HCT116 (cell line): ENCODE measurements around the gene TEDDM1. TPM values are rescaled to one million over a fixed set of nuclear protein-coding genes. Genes with fewer than 3 reads are reported as not detected.

Source experiments
- ATAC-seq: fragments of 200-7000 bp; cut with Tn5 transposase; 2 replicates; pipeline ENCODE4 v1.9.1; 2020; ENCODE audit warnings: mild to moderate bottlenecking, moderate library complexity
- BruUV-seq: library from RNA; stranded (reverse); fragments of 400-500 nt; replicated peaks from 2 replicates; lab custom pipeline; 2021; lab: Mats Ljungman, UMichigan
- CTCF ChIA-PET: fragments of 300-600 bp; sonication (Branson Sonifier 250); formaldehyde crosslinking; loops from one replicate; lab custom pipeline; 2021; ENCODE audit warnings: antibody characterized with exemption; lab: Charles Lee
- POLR2A ChIA-PET: fragments of 300-600, 350-600 bp; sonication (Branson Sonifier 250); formaldehyde crosslinking; loops from one replicate; lab custom pipeline; 2021; ENCODE audit warnings: antibody characterized with exemption; lab: Charles Lee
- RAD21 ChIA-PET, 2 experiments: fragments of 300-600 bp; sonication (Branson Sonifier 250); formaldehyde crosslinking; loops; one replicate each; lab custom pipeline; 2023; ENCODE audit warnings: low total read pairs in 2 of 2; ENCODE audit not compliant: uncharacterized antibody in 2 of 2, unreplicated experiment in 2 of 2, low non-redundant PET in 1 of 2; lab: Charles Lee
- DNase-seq: peaks from one replicate; pipeline ENCODE4 v3.0.0-alpha.2; 2010; ENCODE audit warnings: low read depth, low spot score
- H2AFZ ChIP-seq: fragments of 200-600 bp; shearing (Covaris generic), sonication (generic); 2 replicates; pipeline ENCODE4 v1.6.1; 2017; ENCODE audit warnings: low read depth, mixed run types, mixed read lengths, antibody characterized with exemption, low read length; ENCODE audit not compliant: poor library complexity, severe bottlenecking
- H3K27ac ChIP-seq: 2 replicates; pipeline ENCODE4 v1.5.1; 2012; ENCODE audit warnings: low read depth, low read length
- H3K27me3 ChIP-seq: fragments of 200-600 bp; sonication (generic); 2 replicates; pipeline ENCODE4 v1.6.1; 2016; ENCODE audit warnings: mixed run types, low read length, mixed read lengths; ENCODE audit not compliant: insufficient read depth
- H3K36me3 ChIP-seq, 2 experiments: fragments of 200-500 bp in 1 of 2; fragments of 200-600 bp in 1 of 2; sonication (Bioruptor generic) in 1 of 2; sonication (generic) in 1 of 2; 2 replicates each; pipeline versions ENCODE4 v1.5.1 to v1.6.1; 2014 to 2016; ENCODE audit warnings: low read length in 2 of 2, inconsistent platforms in 1 of 2, mixed read lengths in 1 of 2, mixed run types in 1 of 2; ENCODE audit not compliant: insufficient read depth in 2 of 2, control insufficient read depth in 1 of 2
- H3K4me1 ChIP-seq, 2 experiments: fragments of 200-600 bp in 1 of 2; sonication (generic) in 1 of 2; 2 replicates each; pipeline versions ENCODE4 v1.5.1 to v1.6.1; 2012 to 2017; ENCODE audit warnings: low read length in 2 of 2, inconsistent platforms in 1 of 2, mild to moderate bottlenecking in 1 of 2, mixed read lengths in 1 of 2, mixed run types in 1 of 2, moderate library complexity in 1 of 2; ENCODE audit not compliant: insufficient read depth in 2 of 2, control insufficient read depth in 1 of 2
- H3K4me2 ChIP-seq: fragments of 200-600 bp; sonication (generic); 2 replicates; pipeline ENCODE4 v1.6.1; 2017; ENCODE audit warnings: mixed run types, low read length, mixed read lengths
- H3K4me3 ChIP-seq, 2 experiments: fragments of 200-600 bp in 1 of 2; sonication (generic) in 1 of 2; replicated peaks in 1 of 2; 2 replicates each; pipeline ENCODE4 v1.5.1; 2011 to 2016; ENCODE audit warnings: low read length in 2 of 2, control low read depth in 1 of 2, low read depth in 1 of 2, mild to moderate bottlenecking in 1 of 2, mixed read lengths in 1 of 2, mixed run types in 1 of 2
- H3K79me2 ChIP-seq: fragments of 200-600 bp; sonication (generic); 2 replicates; pipeline ENCODE4 v1.6.1; 2017; ENCODE audit warnings: mild to moderate bottlenecking, mixed run types, low read length, moderate library complexity, mixed read lengths; ENCODE audit not compliant: insufficient read depth
- H3K9ac ChIP-seq: fragments of 200-600 bp; sonication (generic); 2 replicates; pipeline ENCODE4 v1.6.1; 2016; ENCODE audit warnings: low read length, mixed read lengths
- H3K9me2 ChIP-seq: fragments of 200-600 bp; sonication (generic), shearing (Covaris generic); 2 replicates; pipeline ENCODE4 v1.6.1; 2017; ENCODE audit warnings: mixed run types, mild to moderate bottlenecking, moderate library complexity; ENCODE audit not compliant: insufficient read depth
- H3K9me3 ChIP-seq, 2 experiments: fragments of 200-500 bp in 1 of 2; fragments of 200-600 bp in 1 of 2; sonication (Bioruptor generic) in 1 of 2; sonication (generic) in 1 of 2; 2 replicates each; pipeline ENCODE4 v1.6.1; 2014 to 2017; ENCODE audit warnings: low read length in 2 of 2, mixed read lengths in 2 of 2, inconsistent platforms in 1 of 2, low read depth in 1 of 2, mild to moderate bottlenecking in 1 of 2, mixed run types in 1 of 2, moderate library complexity in 1 of 2; ENCODE audit not compliant: control insufficient read depth in 1 of 2, insufficient read depth in 1 of 2
- H4K20me1 ChIP-seq: fragments of 200-600 bp; sonication (generic), shearing (Covaris generic); 2 replicates; pipeline ENCODE4 v1.6.1; 2017; ENCODE audit warnings: mixed run types, mild to moderate bottlenecking, moderate library complexity; ENCODE audit not compliant: insufficient read depth
- ATF3 ChIP-seq: IDR thresholded peaks from 2 replicates; pipeline ENCODE4 v1.6.1; 2012
- CEBPB ChIP-seq: IDR thresholded peaks from 2 replicates; pipeline ENCODE4 v1.6.1; 2012; ENCODE audit warnings: low read depth
- EGR1 ChIP-seq: IDR thresholded peaks from 2 replicates; pipeline ENCODE4 v1.6.1; 2012; ENCODE audit warnings: low read depth
- FOSL1 ChIP-seq: IDR thresholded peaks from 2 replicates; pipeline ENCODE4 v1.6.1; 2012; ENCODE audit warnings: low read depth
- REST ChIP-seq: IDR thresholded peaks from 2 replicates; pipeline ENCODE4 v1.6.1; 2012; ENCODE audit warnings: low read depth
- SIN3A ChIP-seq: IDR thresholded peaks from 2 replicates; pipeline ENCODE4 v1.6.1; 2012; ENCODE audit warnings: low read depth
- SRF ChIP-seq: IDR thresholded peaks from 2 replicates; pipeline ENCODE4 v1.6.1; 2012; ENCODE audit warnings: low read depth
- ZFX ChIP-seq: fragments of 450-650 bp; IDR thresholded peaks from 2 replicates; pipeline ENCODE4 v1.6.1; 2017
- intact Hi-C: fragments of 100-400 bp; cut with micrococcal nuclease; formaldehyde crosslinking; loops from 2 replicates; pipeline ENCODE4 v1.10.0; 2022
- total RNA-seq: library from RNA; stranded (reverse); gene quantifications from one replicate; pipeline ENCODE4 v1.2.1, GENCODE V29; 2021; ENCODE audit not compliant: unreplicated experiment
- TF ChIP-seq, protein P1 (sequence below): IDR thresholded peaks from 2 replicates; pipeline ENCODE4 v1.6.1; 2011; ENCODE audit warnings: mild to moderate bottlenecking, low read length, moderate library complexity; ENCODE audit not compliant: insufficient replicate concordance; ENCODE audit errors: extremely low read depth

The TEDDM1 gene
- total RNA-seq, 1 experiment from 2014 or later: not detected

GRCh38 chr1:182368903-182369302 lies 31.6 kb downstream of the TEDDM1 start:
- H3K79me2 ChIP-seq: no peaks in the 10 kb centered on the region
- TF ChIP-seq REST: no peak
- TF ChIP-seq EGR1: no peak
- no peak for TF ChIP-seq FOSL1
- TF ChIP-seq SRF: no peak
- no peak for TF ChIP-seq ZFX
- no peak for TF ChIP-seq ATF3
- TF ChIP-seq, protein P1, sequence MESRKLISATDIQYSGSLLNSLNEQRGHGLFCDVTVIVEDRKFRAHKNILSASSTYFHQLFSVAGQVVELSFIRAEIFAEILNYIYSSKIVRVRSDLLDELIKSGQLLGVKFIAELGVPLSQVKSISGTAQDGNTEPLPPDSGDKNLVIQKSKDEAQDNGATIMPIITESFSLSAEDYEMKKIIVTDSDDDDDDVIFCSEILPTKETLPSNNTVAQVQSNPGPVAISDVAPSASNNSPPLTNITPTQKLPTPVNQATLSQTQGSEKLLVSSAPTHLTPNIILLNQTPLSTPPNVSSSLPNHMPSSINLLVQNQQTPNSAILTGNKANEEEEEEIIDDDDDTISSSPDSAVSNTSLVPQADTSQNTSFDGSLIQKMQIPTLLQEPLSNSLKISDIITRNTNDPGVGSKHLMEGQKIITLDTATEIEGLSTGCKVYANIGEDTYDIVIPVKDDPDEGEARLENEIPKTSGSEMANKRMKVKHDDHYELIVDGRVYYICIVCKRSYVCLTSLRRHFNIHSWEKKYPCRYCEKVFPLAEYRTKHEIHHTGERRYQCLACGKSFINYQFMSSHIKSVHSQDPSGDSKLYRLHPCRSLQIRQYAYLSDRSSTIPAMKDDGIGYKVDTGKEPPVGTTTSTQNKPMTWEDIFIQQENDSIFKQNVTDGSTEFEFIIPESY: no peak
- TF ChIP-seq CEBPB: no peak
- TF ChIP-seq SIN3A: no peak
- TF ChIP-seq, all 23 proteins: peak for 0
- no TSS peak for BruUV-seq
- DNase-seq (no peak), ATAC-seq (no peak)
- Histone ChIP-seq H3K27me3 (no peaks in the 10 kb centered on the region), H3K9me2 (no peaks in the 10 kb centered on the region), H4K20me1 (no peaks in the 10 kb centered on the region), H3K36me3 (no peaks in the 10 kb centered on the region), H3K27ac (no peak overlapping the region), H3K4me2 (no peak overlapping the region), H3K4me3 (no peak overlapping the region), H3K9ac (no peak overlapping the region), H3K4me1 (no peaks in the 10 kb centered on the region), H2AFZ (no peak overlapping the region), H3K9me3 (no peaks in the 10 kb centered on the region)
- ChIA-PET CTCF (no interaction called here), RAD21 (interaction anchor here in 1 of 2 experiments (0.6 kb wide), 1 partner anchor 22 kb away, joined by 3 read pairs; no protein-coding TSS in a partner anchor), POLR2A (no interaction called here)
- intact Hi-C loops: no loop called here
